Ovary (tissue), 9 donors: ENCODE results near the gene TMEM74B. TPM values are rescaled to one million over a fixed set of nuclear protein-coding genes. Genes with fewer than 3 reads are reported as not detected.

Experiments used
- DNase-seq, 5 donors: peaks; one replicate each; pipeline ENCODE4 v3.0.0-alpha.2; 2019 to 2020
- H3K27ac ChIP-seq, 2 donors: fragments of 200-600 bp; one replicate each; pipeline versions ENCODE4 v1.5.1 to v1.8.0; 2019 to 2022
- H3K27me3 ChIP-seq: fragments of 200-600 bp; one replicate; pipeline ENCODE4 v1.8.0; 2022
- H3K36me3 ChIP-seq: fragments of 200-600 bp; sonication (generic); one replicate; pipeline ENCODE4 v1.5.1; 2019
- H3K4me1 ChIP-seq: one replicate; pipeline ENCODE4 v1.8.1; 2013; ENCODE audit warnings: mild to moderate bottlenecking, moderate library complexity; ENCODE audit not compliant: insufficient read depth
- H3K4me3 ChIP-seq: fragments of 200-600 bp; sonication (generic); one replicate; pipeline ENCODE4 v1.5.1; 2017
- H3K9me3 ChIP-seq, 2 donors: fragments of 200-600 bp in 1 of 2; sonication (generic) in 1 of 2; one replicate each; pipeline versions ENCODE4 v1.5.1 to v1.8.1; 2013 to 2019; ENCODE audit warnings: mild to moderate bottlenecking in 1 of 2, moderate library complexity in 1 of 2
- EP300 ChIP-seq: sonication (generic); formaldehyde crosslinking; IDR thresholded peaks from one replicate; pipeline ENCODE4 v1.6.1; 2017; ENCODE audit warnings: antibody characterized with exemption
- POLR2A ChIP-seq: fragments of 450-650 bp; IDR thresholded peaks from one replicate; pipeline ENCODE4 v1.6.1; 2017; ENCODE audit warnings: antibody characterized with exemption, mild to moderate bottlenecking, moderate library complexity
- WGBS, 3 donors: extraction: QIAGEN DNeasy Blood & Tissue Kit in 1 of 3; methylation state at CpG; one replicate each; pipeline versions ENCODE4 v1.1.5 to v1.1.7; 2013 to 2017; 5-methylcytosine and 5-hydroxymethylcytosine counted together
- intact Hi-C, 4 donors: fragments of 100-400 bp; cut with DNase I; formaldehyde crosslinking; loops; one replicate each; pipeline versions ENCODE4 v1.11.0 to v1.15.1; 2022 to 2023
- polyA plus RNA-seq, 2 donors: library from polyadenylated mRNA; stranded (reverse); fragments of 200-250 nt in 1 of 2; fragments of 350-450 nt in 1 of 2; fragmentation: Illumina TruSeq in 1 of 2; extraction: RNeasy Lipid Tissue Mini Kit (QIAGEN cat#74804) in 1 of 2; gene quantifications; one replicate each; pipeline ENCODE4 v1.2.3, GENCODE V29; 2013 to 2014
- total RNA-seq, 7 donors: library from RNA; depleted of rRNA in 2 of 7; stranded (reverse); fragments of >200 nt in 2 of 7; fragmentation: NEBNext Ultra II Directional in 3 of 7; extraction: Animal tissue kit (Norgen Biotek cat#: 25700) in 3 of 7; gene quantifications; one replicate each; pipeline versions ENCODE4 v1.1.0 to v1.2.4, GENCODE V29; 2016 to 2023
- TF ChIP-seq, protein P1 (sequence below), 3 donors: fragments of 450-650 bp in 2 of 3; fragments of 200-600 bp in 1 of 3; IDR thresholded peaks; one replicate each; pipeline versions ENCODE4 v1.5.1 to v1.8.0; 2016 to 2022; ENCODE audit warnings: antibody characterized with exemption in 3 of 3, mild to moderate bottlenecking in 1 of 3
- donor health status: DM: no; HTN: no; CAD: no; lungs with moderate emphysema.
- donor health status: DM: no; HTN: no; CAD: no.
- donor health status: Bipolar disorder and iron deficiency.
- donor health status: DM: yes; HTN: yes; CAD: no.
- donor health status: DM: no; HTN: no; CAD: no.
- donor health status: DM: yes; HTN: yes; CAD: no.

Gene TMEM74B
- total and polyA plus RNA-seq, 9 donors = 0.33 to 1.7 (median 1.0) TPM; not detected in 1

GRCh38 chr20:1171461-1172093 is 13.2 kb downstream of the TMEM74B start:
- intact Hi-C loops = no loop called here
- H3K9me3 ChIP-seq = no peaks in the 10 kb centered on the region
- no peaks in the 10 kb centered on the region for H3K4me1 ChIP-seq
- H3K4me3 ChIP-seq = no peak overlapping the region
- H3K36me3 ChIP-seq = no peaks in the 10 kb centered on the region
- TF ChIP-seq POLR2A = no peak
- TF ChIP-seq, protein P1, sequence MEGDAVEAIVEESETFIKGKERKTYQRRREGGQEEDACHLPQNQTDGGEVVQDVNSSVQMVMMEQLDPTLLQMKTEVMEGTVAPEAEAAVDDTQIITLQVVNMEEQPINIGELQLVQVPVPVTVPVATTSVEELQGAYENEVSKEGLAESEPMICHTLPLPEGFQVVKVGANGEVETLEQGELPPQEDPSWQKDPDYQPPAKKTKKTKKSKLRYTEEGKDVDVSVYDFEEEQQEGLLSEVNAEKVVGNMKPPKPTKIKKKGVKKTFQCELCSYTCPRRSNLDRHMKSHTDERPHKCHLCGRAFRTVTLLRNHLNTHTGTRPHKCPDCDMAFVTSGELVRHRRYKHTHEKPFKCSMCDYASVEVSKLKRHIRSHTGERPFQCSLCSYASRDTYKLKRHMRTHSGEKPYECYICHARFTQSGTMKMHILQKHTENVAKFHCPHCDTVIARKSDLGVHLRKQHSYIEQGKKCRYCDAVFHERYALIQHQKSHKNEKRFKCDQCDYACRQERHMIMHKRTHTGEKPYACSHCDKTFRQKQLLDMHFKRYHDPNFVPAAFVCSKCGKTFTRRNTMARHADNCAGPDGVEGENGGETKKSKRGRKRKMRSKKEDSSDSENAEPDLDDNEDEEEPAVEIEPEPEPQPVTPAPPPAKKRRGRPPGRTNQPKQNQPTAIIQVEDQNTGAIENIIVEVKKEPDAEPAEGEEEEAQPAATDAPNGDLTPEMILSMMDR (IDR thresholded peaks at IDR 0.05) = no peak
- no peak for TF ChIP-seq EP300
- H3K27ac ChIP-seq = no peak overlapping the region
- 34 to 39% (median 39%) methylated on average over 4 of the region's 4 CpGs for WGBS, 3 donors
- no peaks in the 10 kb centered on the region for H3K27me3 ChIP-seq
- peak in 2 of 5 donors; percentile 29 to 50 for DNase-seq

DNA sequence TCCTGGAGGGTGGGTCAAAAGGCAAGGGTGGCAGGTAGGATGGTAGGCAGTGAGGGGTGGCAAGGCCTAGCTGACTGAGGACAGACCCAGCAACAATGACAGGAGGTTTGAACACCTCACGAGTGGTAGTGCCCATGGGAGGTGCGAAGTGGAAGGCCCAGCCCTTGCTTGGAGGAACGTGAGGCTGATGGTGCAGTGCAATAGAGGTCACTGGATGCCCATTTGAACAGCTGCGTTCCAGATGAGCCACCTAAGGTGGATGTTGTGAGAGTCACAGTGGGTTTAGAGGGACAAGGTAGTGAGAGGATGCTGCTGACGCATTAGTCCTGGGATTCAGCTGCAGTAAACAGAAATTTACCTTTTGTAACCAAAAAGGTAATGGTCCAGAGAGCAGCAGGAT is 15.6 kb downstream of the TMEM74B start:
- Histone ChIP-seq H3K4me3 (no peak overlapping the region), H3K27me3 (no peaks in the 10 kb centered on the region), H3K4me1 (no peaks in the 10 kb centered on the region), H3K9me3 (no peaks in the 10 kb centered on the region), H3K36me3 (no peaks in the 10 kb centered on the region), H3K27ac (no peak overlapping the region)
- DNase-seq = no peak
- WGBS, 3 donors = 91 to 93% (median 93%) methylated on average over 5 of the region's 5 CpGs
- TF ChIP-seq POLR2A (no peak), EP300 (no peak)
- TF ChIP-seq, protein P1 (IDR thresholded peaks at IDR 0.05) = no peak
- intact Hi-C loops = no loop called here

- WGBS, 3 donors = 91 to 94% (median 92%) methylated on average over 1 of the region's 1 CpG
Observed at GRCh38 chr20:1166948-1167720, 17.6 kb downstream of the TMEM74B start.

DNA sequence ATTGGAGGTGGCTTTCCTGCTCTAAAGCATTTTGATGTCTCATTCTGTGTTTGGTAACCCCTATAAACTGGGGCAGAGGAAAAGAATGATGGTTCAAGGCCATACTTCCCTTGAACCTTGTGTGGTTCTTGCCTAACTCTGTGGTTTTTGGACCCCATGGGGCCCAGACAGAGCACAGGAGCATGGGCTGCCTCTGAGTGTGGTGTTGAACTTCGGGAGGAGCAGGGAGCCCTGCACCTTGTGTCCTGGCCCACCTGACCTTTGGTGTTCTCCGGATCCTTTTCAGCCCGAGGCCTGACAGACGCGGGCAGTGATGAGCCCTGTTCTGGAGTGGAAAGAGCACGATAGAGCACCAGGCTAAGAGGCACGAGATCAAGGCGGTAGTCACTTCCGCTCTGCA is 18.8 kb downstream of the TMEM74B start:
- TF ChIP-seq, protein P1 (IDR thresholded peaks at IDR 0.05) = no peak
- TF ChIP-seq POLR2A (no peak), EP300 (no peak)
- no peaks in the 10 kb centered on the region for H3K27me3 ChIP-seq
- no peaks in the 10 kb centered on the region for H3K9me3 ChIP-seq
- intact Hi-C loops = no loop called here
- no peaks in the 10 kb centered on the region for H3K36me3 ChIP-seq
- no peak overlapping the region for H3K4me3 ChIP-seq
- H3K4me1 ChIP-seq = no peaks in the 10 kb centered on the region
- WGBS, 3 donors = 95 to 96% (median 95%) methylated on average over 9 of the region's 9 CpGs
- DNase-seq = no peak
- H3K27ac ChIP-seq = no peak overlapping the region

More at GRCh38 chr20:1166948-1167720, 17.6 kb downstream of the TMEM74B start:
- no peaks in the 10 kb centered on the region for H3K36me3 ChIP-seq
- H3K4me3 ChIP-seq = no peak overlapping the region
- intact Hi-C loops = no loop called here
- H3K27me3 ChIP-seq = no peaks in the 10 kb centered on the region
- DNase-seq = no peak
- H3K4me1 ChIP-seq = no peaks in the 10 kb centered on the region
- H3K9me3 ChIP-seq = no peaks in the 10 kb centered on the region
- H3K27ac ChIP-seq = no peak overlapping the region
- TF ChIP-seq, protein P1 (IDR thresholded peaks at IDR 0.05) = no peak
- TF ChIP-seq POLR2A = no peak
- TF ChIP-seq EP300 = no peak
